Urothelium cell line (cell line): ENCODE measurements around the gene PRPS2.

Experiments
- DNase-seq: peaks from one replicate; pipeline ENCODE4 v3.0.0; 2011; ENCODE audit warnings: low spot score, mixed read lengths
- FAIRE-seq: peaks from 2 replicates; lab custom pipeline; 2011; peaks lifted over from hg19 to GRCh38; lab: Jason Lieb, UNC

PRPS2 gene

DNA sequence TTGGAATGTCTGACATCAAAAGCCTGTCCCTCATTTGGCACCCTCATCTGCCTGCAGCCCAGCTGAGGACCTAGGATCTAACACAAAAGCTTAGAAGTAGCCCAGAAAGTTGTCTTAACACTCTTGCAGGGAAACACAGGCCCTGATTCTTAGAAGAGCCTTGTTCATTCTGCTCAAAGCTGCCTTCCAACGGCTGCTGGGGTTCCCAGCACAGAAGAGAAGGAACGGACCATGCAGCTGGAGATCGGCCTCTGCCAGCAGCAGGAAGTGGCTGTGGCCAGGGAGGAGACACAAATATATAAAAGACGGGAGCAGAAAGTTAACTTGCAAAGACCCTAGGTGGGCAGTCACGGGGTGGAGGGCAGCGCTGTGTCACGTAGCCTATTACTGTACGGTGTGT is 20.4 kb downstream of the PRPS2 start:
- no peak for FAIRE-seq
- no peak for DNase-seq

DNA sequence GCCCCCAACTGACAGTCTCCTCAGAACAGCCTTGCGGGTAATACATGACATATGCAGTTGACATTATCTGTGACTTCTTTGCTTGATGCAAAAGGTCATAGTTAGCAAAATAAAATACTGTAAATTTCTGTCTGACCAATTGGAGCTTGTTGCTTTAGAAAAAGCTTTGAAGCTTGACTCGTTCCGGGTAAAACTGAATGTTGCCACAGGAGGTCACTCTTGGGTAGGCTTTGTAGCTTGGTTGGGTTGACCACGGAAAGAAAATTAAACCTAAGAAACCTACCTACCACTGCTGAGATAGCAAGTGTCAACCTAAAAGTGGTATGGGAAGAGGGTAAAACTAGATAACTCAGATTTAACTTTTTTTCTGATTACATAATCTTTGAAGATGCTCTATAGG is 23.2 kb downstream of the PRPS2 start:
- DNase-seq (peak; percentile 4), FAIRE-seq (no peak)

DNA sequence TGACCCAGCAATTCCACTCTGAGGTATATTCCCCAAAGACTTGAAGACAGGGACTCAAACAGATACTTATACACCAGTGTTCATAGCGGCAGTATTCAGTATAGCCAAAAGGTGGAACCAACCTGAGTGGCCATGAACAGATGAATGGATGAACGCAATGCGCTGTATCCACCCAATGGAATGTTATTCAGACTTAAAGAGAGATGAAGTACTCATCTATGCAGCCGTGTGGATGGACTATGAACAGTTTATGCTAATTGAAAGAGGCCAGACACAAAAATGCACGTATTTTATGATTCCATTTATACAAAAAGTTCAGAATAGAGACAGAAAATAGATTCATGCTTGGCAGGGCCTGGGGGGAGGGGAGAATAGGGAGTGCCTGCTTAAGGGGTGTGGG is 26.3 kb downstream of the PRPS2 start:
- FAIRE-seq, result no peak
- DNase-seq, result no peak

- no peak for FAIRE-seq
- DNase-seq, result no peak
These were observed 28.0 kb downstream of the PRPS2 start for GRCh38 chrX:12819222-12819621.

- FAIRE-seq, result no peak
- DNase-seq, result no peak
These were observed 29.5 kb downstream of the PRPS2 start for GRCh38 chrX:12820737-12821136.

DNA sequence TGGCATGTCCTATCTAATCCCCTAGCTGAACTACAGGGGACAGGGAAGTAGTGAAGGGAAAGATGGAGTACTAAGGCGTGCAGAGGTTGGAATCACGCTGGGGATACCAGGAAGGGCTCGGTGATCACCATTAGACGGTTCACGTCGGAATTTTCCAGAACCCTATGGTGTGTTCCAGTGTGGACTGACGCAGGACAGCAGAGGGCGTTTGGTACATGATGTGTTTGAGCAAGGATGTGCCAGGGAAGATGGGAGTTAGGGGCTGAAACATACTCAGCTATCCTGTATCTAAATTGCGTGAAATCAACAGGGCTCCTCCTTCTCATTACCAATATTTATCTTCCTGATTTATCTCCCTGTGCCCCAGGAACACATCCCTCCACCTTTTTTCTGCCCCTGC is 33.7 kb downstream of the PRPS2 start:
- FAIRE-seq (no peak), DNase-seq (no peak)

DNA sequence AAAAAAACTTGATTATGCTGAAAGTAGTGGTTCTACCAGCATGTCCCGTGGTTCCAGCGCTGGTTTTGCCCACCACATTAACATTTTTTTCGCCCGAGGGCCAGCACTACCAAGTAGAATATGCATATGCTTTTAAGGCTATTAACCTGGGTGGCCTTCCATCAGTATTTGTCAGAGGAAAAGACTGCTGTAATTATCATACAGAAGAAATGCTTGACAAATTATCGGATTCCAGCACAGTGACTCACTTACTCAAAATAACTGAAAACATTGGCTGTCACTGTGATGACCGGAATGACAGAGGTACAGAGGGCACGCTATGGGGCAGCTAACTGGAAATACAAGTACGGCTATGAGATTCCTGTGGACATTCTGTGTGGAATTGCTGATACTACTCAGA is 34.6 kb downstream of the PRPS2 start:
- FAIRE-seq (no peak), DNase-seq (peak; percentile 5)

GRCh38 chrX:12843061-12843667 is 52.0 kb downstream of the PRPS2 start:
- no peak for DNase-seq
- no peak for FAIRE-seq

- FAIRE-seq, result no peak
- no peak for DNase-seq
These were observed 52.6 kb downstream of the PRPS2 start for GRCh38 chrX:12843668-12844279.

- FAIRE-seq, result no peak
These were observed 53.1 kb downstream of the PRPS2 start for GRCh38 chrX:12844319-12844718.

DNA sequence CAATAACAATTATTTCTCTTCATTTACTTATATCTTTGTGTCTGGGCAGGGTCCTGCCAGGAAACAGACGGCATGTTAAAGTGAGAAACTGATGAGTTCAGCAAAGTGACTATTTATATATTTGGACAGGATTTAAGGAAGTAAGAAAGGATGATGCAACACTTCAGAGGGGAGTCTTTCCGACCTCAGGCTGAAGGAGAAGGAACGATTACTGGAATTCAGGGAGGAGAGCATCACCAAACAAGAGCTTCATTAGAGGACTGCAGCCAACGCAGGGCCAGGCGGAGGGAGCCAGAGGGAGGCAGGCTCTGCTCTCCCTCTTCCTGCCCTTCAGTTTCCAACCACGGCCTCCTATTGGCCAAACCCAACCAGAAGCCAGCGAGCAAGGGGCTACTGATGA is 74.1 kb downstream of the PRPS2 start:
- FAIRE-seq (no peak), DNase-seq (no peak)

More at GRCh38 chrX:12844319-12844718, 53.1 kb downstream of the PRPS2 start:
- no peak for DNase-seq

- DNase-seq, result no peak
- FAIRE-seq, result no peak
These were observed 75.5 kb downstream of the PRPS2 start, which contains the start of gene TLR7 for GRCh38 chrX:12866451-12867377. Gene TLR7, plus strand, starts transcription at chrX:12867072. Its CDS starts 507 bp downstream, at chrX:12867579.

- FAIRE-seq, result no peak
- DNase-seq, result no peak
These were observed 76.5 kb downstream of the PRPS2 start for GRCh38 chrX:12867685-12868084.

- no peak for FAIRE-seq
- DNase-seq, result no peak
These were observed 77.5 kb downstream of the PRPS2 start for GRCh38 chrX:12868747-12869146.

- FAIRE-seq (no peak), DNase-seq (no peak)
These were observed 80.0 kb downstream of the PRPS2 start for GRCh38 chrX:12871257-12871656.

- DNase-seq (no peak), FAIRE-seq (no peak)
These were observed 81.5 kb downstream of the PRPS2 start for GRCh38 chrX:12872741-12873140.
